ENCODE data around the gene LRRD1. TPM values are rescaled to one million over a fixed set of nuclear protein-coding genes. Genes with fewer than 3 reads are reported as not detected.

LRRD1 gene
- total and polyA plus RNA-seq, 2 of the 8 experiments (the other 6 are each of a cell fraction or from before 2014, with no cell fraction given) = not detected

DNA sequence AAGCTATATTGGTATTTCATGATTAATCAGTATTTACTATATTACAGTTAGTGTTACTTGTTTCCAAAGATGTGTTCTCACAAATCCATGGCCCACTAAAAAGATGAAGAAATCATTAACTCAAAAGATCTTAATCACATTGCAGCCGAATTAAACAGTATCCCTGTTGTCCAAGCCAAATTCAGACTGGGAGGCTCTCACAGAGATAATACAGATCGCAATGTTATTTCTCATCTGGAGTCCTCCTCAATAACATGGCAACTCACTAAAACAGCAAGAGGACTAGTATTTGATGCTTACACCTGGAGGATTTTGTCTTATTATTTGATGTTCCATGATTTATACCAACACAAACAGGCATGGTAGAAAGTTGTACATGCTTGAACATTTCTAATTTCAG is 68.1 kb downstream of the LRRD1 start:
- no peak for FAIRE-seq
- 98% methylated on average over 2 of the region's 2 CpGs; no CpG with 5 or more reads in 1 of the 2 experiments for WGBS, 2 experiments (ENCODE audit: extremely low coverage in 1 of 2, insufficient coverage in 1 of 2, insufficient read length in 1 of 2, insufficient replicate concordance in 2 of 2, low coverage in 1 of 2, low lambda C conversion rate in 2 of 2, missing lambda C conversion rate in 1 of 2)

More for the DNA sequence above, 68.1 kb downstream of the LRRD1 start:
- H3K36me3 ChIP-seq (ENCODE audit: control insufficient read depth in 2 of 4, insufficient read depth in 4 of 4, low read length in 3 of 4) = peaks cover 4 to 33% (median 8%) of the 10 kb centered on the region in 4 experiments
- H4K20me1 ChIP-seq (replicated peaks in 1 of 2; ENCODE audit: control insufficient read depth in 1 of 2, insufficient read depth in 2 of 2, low read length in 2 of 2) = no peaks in the 10 kb centered on the region
- H3K56ac ChIP-seq (replicated peaks; ENCODE audit: insufficient read length, low read depth, low read length) = no peak overlapping the region
- H2AFZ ChIP-seq (ENCODE audit: low read length) = no peak overlapping the region
- no peak overlapping the region for H2BK5ac ChIP-seq (ENCODE audit: low read depth, low read length)
- H3K9ac ChIP-seq (replicated peaks in 1 of 4; ENCODE audit: extremely low read depth in 1 of 4, low read depth in 3 of 4, low read length in 3 of 4) = no peak overlapping the region
- no peak overlapping the region for H4K8ac ChIP-seq (ENCODE audit: extremely low read depth, insufficient read depth, low read length)
- H3K4me3 ChIP-seq (ENCODE audit: extremely low read depth in 1 of 4, insufficient read depth in 2 of 4, low read depth in 3 of 4, low read length in 4 of 4) = no peak overlapping the region
- H2BK12ac ChIP-seq (ENCODE audit: low read depth, low read length) = no peak overlapping the region
- no peaks in the 10 kb centered on the region for H3K79me1 ChIP-seq (ENCODE audit: low read depth, low read length)
- H3K23ac ChIP-seq (ENCODE audit: insufficient read length) = no peak overlapping the region
- no peak overlapping the region for H2BK20ac ChIP-seq (ENCODE audit: low read length)
- POLR2A ChIA-PET (ENCODE audit: partially characterized antibody) = no interaction called here
- no peak overlapping the region for H3K4me2 ChIP-seq (ENCODE audit: insufficient read depth in 1 of 2, low read depth in 2 of 2, low read length in 2 of 2)
- H2BK15ac ChIP-seq (ENCODE audit: low read length) = no peak overlapping the region
- no peak overlapping the region for H2BK120ac ChIP-seq (replicated peaks; ENCODE audit: low read depth, low read length)
- DNase-seq (ENCODE audit: low read depth in 1 of 2, low spot score in 2 of 2) = no peak
- TF ChIP-seq CHD1 (IDR thresholded peaks at IDR 0.05; ENCODE audit: low read depth, low read length) (no peak), RAD21 (IDR thresholded peaks at IDR 0.05 in 1 of 2, conservative IDR thresholded peaks at IDR 0.05 in 1 of 2; ENCODE audit: low read depth in 2 of 2, low read length in 2 of 2) (no peak), TAF1 (IDR thresholded peaks at IDR 0.05; ENCODE audit: low read depth, low read length) (no peak), SIRT6 (IDR thresholded peaks at IDR 0.05; ENCODE audit: low read length) (no peak), YY1 (IDR thresholded peaks at IDR 0.05; ENCODE audit: low read depth, low read length) (no peak), POU5F1 (IDR thresholded peaks at IDR 0.05; ENCODE audit: low read depth, low read length) (no peak)
- TF ChIP-seq, protein P1, sequence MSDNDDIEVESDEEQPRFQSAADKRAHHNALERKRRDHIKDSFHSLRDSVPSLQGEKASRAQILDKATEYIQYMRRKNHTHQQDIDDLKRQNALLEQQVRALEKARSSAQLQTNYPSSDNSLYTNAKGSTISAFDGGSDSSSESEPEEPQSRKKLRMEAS (IDR thresholded peaks at IDR 0.05) = no peak
- H3K4ac ChIP-seq (replicated peaks; ENCODE audit: insufficient read length, low read depth, low read length) = no peak overlapping the region
- no peaks in the 10 kb centered on the region for H3K27me3 ChIP-seq (replicated peaks in 1 of 4; ENCODE audit: control insufficient read depth in 3 of 4, extremely low read depth in 1 of 4, insufficient read depth in 3 of 4, low read length in 3 of 4)
- no peaks in the 10 kb centered on the region for H3K79me2 ChIP-seq (ENCODE audit: control insufficient read depth in 1 of 2, insufficient read depth in 2 of 2, low read length in 2 of 2)
- CTCF ChIA-PET (ENCODE audit: partially characterized antibody) = no interaction called here
- H2AK5ac ChIP-seq (ENCODE audit: low read depth, low read length) = no peak overlapping the region
- no peaks in the 10 kb centered on the region for H3K23me2 ChIP-seq (ENCODE audit: low read depth, low read length)
- H3K18ac ChIP-seq (ENCODE audit: extremely low read depth, low read length) = no peak overlapping the region
- H3K4me1 ChIP-seq (replicated peaks in 1 of 4; ENCODE audit: control insufficient read depth in 3 of 4, insufficient read depth in 4 of 4, low read length in 3 of 4) = no peaks in the 10 kb centered on the region
- no peak overlapping the region for H4K5ac ChIP-seq (ENCODE audit: insufficient read length, low read depth, low read length)
- H3K14ac ChIP-seq (ENCODE audit: insufficient read length) = no peak overlapping the region
- H3K27ac ChIP-seq (ENCODE audit: low read depth, low read length) = no peak overlapping the region
- no peak overlapping the region for H4K91ac ChIP-seq (replicated peaks; ENCODE audit: insufficient read length, low read length)
- H3K9me3 ChIP-seq (ENCODE audit: insufficient read depth in 2 of 2, low read depth in 1 of 2, low read length in 1 of 2) = no peaks in the 10 kb centered on the region
